Mesothelial cell of epicardium (in vitro differentiated cells): ENCODE data around the gene USP8. TPM values are rescaled to one million over a fixed set of nuclear protein-coding genes. Genes with fewer than 3 reads are reported as not detected.
A peak's percentile ranks its signal among the peaks of the same experiment; 100 is the strongest.

Experiments used
- DNase-seq, 2 experiments: peaks; one replicate each; pipeline ENCODE4 v3.0.0; 2021; ENCODE audit warnings: low spot score in 2 of 2; ENCODE audit not compliant: unreplicated experiment in 2 of 2
- H3K27ac Mint-ChIP-seq: 2 replicates; pipeline ENCODE4 v1.8.0; 2021; ENCODE audit warnings: mixed read lengths
- H3K27me3 Mint-ChIP-seq: 2 replicates; pipeline ENCODE4 v1.8.0; 2021; ENCODE audit warnings: low read depth, mixed read lengths
- H3K36me3 Mint-ChIP-seq: 2 replicates; pipeline ENCODE4 v1.8.0; 2021; ENCODE audit warnings: mixed read lengths
- H3K4me1 Mint-ChIP-seq: 2 replicates; pipeline ENCODE4 v1.8.0; 2021; ENCODE audit warnings: mixed read lengths
- H3K4me3 Mint-ChIP-seq: 2 replicates; pipeline ENCODE4 v1.8.0; 2021; ENCODE audit warnings: mild to moderate bottlenecking, moderate library complexity, mixed read lengths
- H3K9me3 Mint-ChIP-seq: 2 replicates; pipeline ENCODE4 v1.8.0; 2021; ENCODE audit warnings: mixed read lengths
- CTCF ChIP-seq: fragments of 200-600 bp; sonication (generic); IDR thresholded peaks from one replicate; pipeline ENCODE4 v1.5.0; 2021; ENCODE audit warnings: antibody characterized with exemption; ENCODE audit not compliant: unreplicated experiment
- total RNA-seq: library from RNA; stranded (reverse); gene quantifications from 3 replicates; pipeline ENCODE4 v1.2.1, GENCODE V29; 2021

Gene USP8
- total RNA-seq, 1 donor from 2014 or later: 56.1 TPM

DNA sequence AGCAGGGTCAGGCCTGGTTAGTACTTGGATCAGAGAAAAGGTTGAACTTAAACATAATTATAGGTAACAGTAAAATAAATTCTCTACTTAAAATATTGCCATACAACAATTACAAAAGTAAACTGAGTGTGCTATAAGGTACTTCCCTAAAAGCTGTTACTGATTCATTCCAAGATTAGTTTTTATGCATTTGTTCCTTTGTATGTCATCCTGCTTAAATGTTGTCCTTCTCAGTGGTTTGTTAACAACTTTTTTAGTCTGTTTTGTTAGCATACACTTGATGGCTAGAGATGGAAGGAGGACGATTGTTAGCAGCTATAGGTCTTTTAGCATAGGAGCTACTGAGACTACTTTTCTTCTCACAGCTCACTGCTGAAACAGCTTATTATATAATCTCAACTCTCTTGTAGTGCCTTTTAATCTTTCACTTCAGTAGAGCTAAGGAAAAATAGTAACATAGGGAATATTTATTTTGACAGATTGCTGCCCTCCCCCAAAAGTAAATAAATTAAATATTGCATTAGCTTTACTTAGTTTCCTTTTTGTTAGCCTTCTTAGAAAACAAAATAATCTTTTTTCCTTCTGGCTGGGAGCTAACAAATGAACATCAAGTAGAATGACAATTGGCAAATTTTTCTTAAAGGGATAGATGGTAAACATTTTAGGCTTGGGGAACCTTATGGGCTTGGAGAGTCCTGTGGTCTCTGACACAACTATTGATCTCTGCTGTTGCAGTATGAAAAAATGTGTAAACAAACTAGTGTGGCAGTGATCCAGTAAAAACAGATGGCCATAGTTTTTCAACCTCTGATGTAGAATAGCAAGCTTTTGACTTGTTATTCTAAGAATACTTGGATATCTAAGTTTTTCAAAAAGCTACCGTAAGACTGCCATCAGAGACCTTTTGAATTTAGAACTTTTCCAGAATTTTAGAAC, 39.5 kb downstream of the USP8 start:
- H3K36me3 Mint-ChIP-seq: peaks cover 19% of the 10 kb centered on the region
- DNase-seq: no peak
- H3K27me3 Mint-ChIP-seq: no peaks in the 10 kb centered on the region
- no peak overlapping the region for H3K4me3 Mint-ChIP-seq
- peak overlapping the region; percentile 28 for H3K27ac Mint-ChIP-seq
- H3K4me1 Mint-ChIP-seq: no peaks in the 10 kb centered on the region
- no peak for TF ChIP-seq CTCF
- no peaks in the 10 kb centered on the region for H3K9me3 Mint-ChIP-seq

DNA sequence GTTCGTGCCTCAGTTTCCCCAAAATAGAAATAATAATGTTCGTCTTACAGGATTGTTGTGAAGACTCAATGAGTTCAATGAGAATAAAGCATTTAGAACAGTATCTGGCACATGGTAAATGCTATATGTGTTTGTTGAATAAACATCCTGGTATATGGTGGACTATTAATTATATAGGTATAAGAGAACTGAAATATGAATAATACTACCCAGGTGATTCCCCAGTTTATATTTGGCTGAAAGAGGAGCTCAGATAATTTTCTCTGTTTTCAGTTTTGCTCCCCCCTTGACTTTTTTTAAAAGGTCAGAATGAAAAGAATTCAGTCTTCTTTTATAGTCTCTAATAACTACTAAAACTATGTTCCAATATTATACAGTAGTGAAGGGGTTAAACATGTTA, 46.9 kb downstream of the USP8 start:
- no peaks in the 10 kb centered on the region for H3K9me3 Mint-ChIP-seq
- H3K27me3 Mint-ChIP-seq: no peaks in the 10 kb centered on the region
- no peak overlapping the region for H3K4me3 Mint-ChIP-seq
- H3K27ac Mint-ChIP-seq: no peak overlapping the region
- no peaks in the 10 kb centered on the region for H3K4me1 Mint-ChIP-seq
- DNase-seq: no peak
- H3K36me3 Mint-ChIP-seq: peaks cover 19% of the 10 kb centered on the region
- TF ChIP-seq CTCF: no peak

DNA sequence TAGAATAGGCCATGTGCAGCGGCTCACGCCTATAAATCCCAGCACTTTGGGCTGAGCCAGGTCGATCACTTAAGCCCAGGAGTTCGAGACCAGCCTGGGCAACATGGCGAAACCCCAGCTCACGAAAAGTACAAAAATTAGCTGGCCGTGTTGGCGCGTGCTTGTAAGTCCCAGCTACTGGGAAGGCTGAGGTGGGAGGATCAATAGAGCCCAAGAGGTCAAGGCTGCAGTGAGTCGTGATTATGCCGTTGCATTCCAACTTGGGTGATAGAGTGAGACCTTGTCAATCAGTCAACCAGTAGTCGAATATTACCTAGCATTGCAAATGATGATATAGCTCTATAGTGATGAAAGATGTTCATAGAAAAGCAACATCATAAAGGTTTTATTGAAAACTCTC, 51.9 kb downstream of the USP8 start:
- Mint-ChIP-seq H3K36me3 (peaks cover 32% of the 10 kb centered on the region), H3K27ac (no peak overlapping the region), H3K9me3 (no peaks in the 10 kb centered on the region), H3K27me3 (no peaks in the 10 kb centered on the region), H3K4me1 (no peaks in the 10 kb centered on the region), H3K4me3 (no peak overlapping the region)
- DNase-seq: no peak
- no peak for TF ChIP-seq CTCF

GRCh38 chr15:50484781-50485180, 60.6 kb downstream of the USP8 start:
- peaks cover 5% of the 10 kb centered on the region for H3K9me3 Mint-ChIP-seq
- no peak overlapping the region for H3K4me3 Mint-ChIP-seq
- DNase-seq: no peak
- H3K27ac Mint-ChIP-seq: no peak overlapping the region
- no peaks in the 10 kb centered on the region for H3K27me3 Mint-ChIP-seq
- H3K36me3 Mint-ChIP-seq: peaks cover 52% of the 10 kb centered on the region
- no peak for TF ChIP-seq CTCF
- H3K4me1 Mint-ChIP-seq: no peaks in the 10 kb centered on the region

GRCh38 chr15:50485389-50485788, 61.2 kb downstream of the USP8 start:
- Mint-ChIP-seq H3K4me1 (no peaks in the 10 kb centered on the region), H3K27me3 (no peaks in the 10 kb centered on the region), H3K36me3 (peaks cover 53% of the 10 kb centered on the region), H3K9me3 (peaks cover 5% of the 10 kb centered on the region), H3K27ac (no peak overlapping the region), H3K4me3 (no peak overlapping the region)
- no peak for TF ChIP-seq CTCF
- DNase-seq: no peak
